Neutrophil (primary cell): Measurements from ENCODE around the gene PCMT1.

Source experiments
- H3K27ac ChIP-seq: fragments of 200-600 bp; sonication (generic); 2 replicates; pipeline ENCODE4 v1.5.1; 2016; ENCODE audit warnings: mild to moderate bottlenecking, moderate library complexity
- H3K27me3 ChIP-seq: fragments of 200-600 bp; sonication (generic); 2 replicates; pipeline ENCODE4 v1.6.0; 2016; ENCODE audit warnings: mild to moderate bottlenecking
- H3K36me3 ChIP-seq: fragments of 200-600 bp; sonication (generic); 2 replicates; pipeline ENCODE4 v1.5.1; 2017
- H3K4me1 ChIP-seq, 2 experiments: fragments of 200-600 bp in 1 of 2; sonication (generic) in 1 of 2; 1 replicate in 1 of 2; 2 replicates in 1 of 2; pipeline versions ENCODE4 v1.5.1 to v1.6.1; 2013 to 2016; ENCODE audit warnings: low read depth in 1 of 2, low read length in 1 of 2, mild to moderate bottlenecking in 1 of 2, moderate library complexity in 1 of 2; ENCODE audit not compliant: control insufficient read depth in 1 of 2, insufficient read depth in 1 of 2
- H3K4me3 ChIP-seq, 2 experiments: fragments of 200-600 bp in 1 of 2; sonication (generic) in 1 of 2; 1 replicate in 1 of 2; 2 replicates in 1 of 2; pipeline ENCODE4 v1.5.1; 2013 to 2016; ENCODE audit warnings: low read depth in 1 of 2, low read length in 1 of 2, mild to moderate bottlenecking in 1 of 2, moderate library complexity in 1 of 2
- H3K9me3 ChIP-seq: fragments of 200-600 bp; sonication (generic); 2 replicates; pipeline ENCODE4 v1.5.1; 2016
- TF ChIP-seq, protein P1 (sequence below): fragments of 200-600 bp; sonication (generic); IDR thresholded peaks from 2 replicates; pipeline ENCODE4 v1.5.1; 2016; ENCODE audit warnings: antibody characterized with exemption

Gene PCMT1

DNA sequence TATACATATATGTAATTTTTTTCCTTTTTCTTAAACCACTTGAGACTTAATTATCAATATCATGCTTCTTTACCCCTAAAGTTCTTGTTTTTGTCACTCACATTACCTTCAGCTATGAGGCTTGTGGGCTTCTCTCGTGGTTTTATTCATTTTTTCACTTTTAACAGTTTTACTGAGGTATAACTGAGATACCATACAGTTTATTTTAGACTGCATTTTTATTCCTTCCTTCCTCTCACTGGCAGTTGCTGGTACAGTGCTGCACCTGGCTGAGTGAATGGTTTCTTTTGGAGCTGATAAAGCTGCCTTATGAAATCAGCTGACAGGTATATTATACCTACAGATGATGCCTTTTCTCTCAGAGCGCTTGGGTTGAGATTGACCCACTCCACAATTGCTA is 60.3 kb downstream of the PCMT1 start:
- Histone ChIP-seq H3K27ac (no peak overlapping the region), H3K27me3 (no peaks in the 10 kb centered on the region), H3K4me1 (no peaks in the 10 kb centered on the region), H3K4me3 (no peak overlapping the region), H3K9me3 (no peaks in the 10 kb centered on the region), H3K36me3 (peaks cover 68% of the 10 kb centered on the region)
- TF ChIP-seq, protein P1, sequence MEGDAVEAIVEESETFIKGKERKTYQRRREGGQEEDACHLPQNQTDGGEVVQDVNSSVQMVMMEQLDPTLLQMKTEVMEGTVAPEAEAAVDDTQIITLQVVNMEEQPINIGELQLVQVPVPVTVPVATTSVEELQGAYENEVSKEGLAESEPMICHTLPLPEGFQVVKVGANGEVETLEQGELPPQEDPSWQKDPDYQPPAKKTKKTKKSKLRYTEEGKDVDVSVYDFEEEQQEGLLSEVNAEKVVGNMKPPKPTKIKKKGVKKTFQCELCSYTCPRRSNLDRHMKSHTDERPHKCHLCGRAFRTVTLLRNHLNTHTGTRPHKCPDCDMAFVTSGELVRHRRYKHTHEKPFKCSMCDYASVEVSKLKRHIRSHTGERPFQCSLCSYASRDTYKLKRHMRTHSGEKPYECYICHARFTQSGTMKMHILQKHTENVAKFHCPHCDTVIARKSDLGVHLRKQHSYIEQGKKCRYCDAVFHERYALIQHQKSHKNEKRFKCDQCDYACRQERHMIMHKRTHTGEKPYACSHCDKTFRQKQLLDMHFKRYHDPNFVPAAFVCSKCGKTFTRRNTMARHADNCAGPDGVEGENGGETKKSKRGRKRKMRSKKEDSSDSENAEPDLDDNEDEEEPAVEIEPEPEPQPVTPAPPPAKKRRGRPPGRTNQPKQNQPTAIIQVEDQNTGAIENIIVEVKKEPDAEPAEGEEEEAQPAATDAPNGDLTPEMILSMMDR, result no peak

DNA sequence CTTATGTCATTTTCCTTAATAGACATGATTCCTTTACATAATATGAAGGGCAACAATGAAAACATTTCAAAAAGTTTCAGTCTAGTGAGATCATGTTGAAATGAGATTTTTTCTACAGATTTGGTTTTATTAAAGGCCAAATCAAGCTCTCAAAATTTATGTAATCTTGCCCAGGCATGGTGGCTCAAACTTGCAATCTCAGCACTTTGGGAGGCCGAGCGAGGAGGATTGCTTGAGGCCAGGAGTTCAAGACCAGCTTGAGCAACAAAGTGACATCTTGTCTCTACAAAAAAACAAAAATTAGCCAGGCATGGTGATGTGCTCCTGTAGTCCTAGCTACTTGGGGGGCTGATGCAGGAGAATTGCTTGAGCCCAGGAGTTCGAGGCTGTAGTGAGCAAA is 63.8 kb downstream of the PCMT1 start:
- Histone ChIP-seq H3K36me3 (peaks cover 52% of the 10 kb centered on the region), H3K27ac (no peak overlapping the region)
- TF ChIP-seq, protein P1, result no peak

DNA sequence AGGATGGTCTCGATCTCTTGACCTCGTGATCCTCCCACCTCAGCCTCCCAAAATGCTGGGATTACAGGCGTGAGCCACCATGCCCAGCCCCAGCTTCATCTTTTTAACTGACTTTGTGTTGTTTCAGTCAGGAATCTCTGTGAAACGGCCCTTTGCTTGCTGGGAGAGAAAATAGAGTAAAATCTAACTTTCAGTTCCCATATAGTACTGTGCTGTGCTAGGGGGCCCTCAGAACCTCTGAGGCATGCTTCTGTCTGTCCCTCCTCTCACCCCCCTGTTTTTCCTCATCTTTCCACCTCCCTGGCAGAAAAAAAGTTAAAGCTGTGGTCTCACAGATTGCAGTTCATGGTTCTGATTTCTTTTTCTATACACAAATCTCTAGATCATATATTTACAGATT is 66.2 kb downstream of the PCMT1 start:
- TF ChIP-seq, protein P1, result no peak
- H3K9me3 ChIP-seq, result no peaks in the 10 kb centered on the region
- no peaks in the 10 kb centered on the region for H3K27me3 ChIP-seq
- no peak overlapping the region for H3K27ac ChIP-seq
- no peak overlapping the region for H3K4me3 ChIP-seq
- H3K36me3 ChIP-seq, result peaks cover 42% of the 10 kb centered on the region
- H3K4me1 ChIP-seq, result no peaks in the 10 kb centered on the region

More for the DNA sequence above, 63.8 kb downstream of the PCMT1 start:
- no peaks in the 10 kb centered on the region for H3K4me1 ChIP-seq
- no peaks in the 10 kb centered on the region for H3K9me3 ChIP-seq
- H3K4me3 ChIP-seq, result no peak overlapping the region
- no peaks in the 10 kb centered on the region for H3K27me3 ChIP-seq

DNA sequence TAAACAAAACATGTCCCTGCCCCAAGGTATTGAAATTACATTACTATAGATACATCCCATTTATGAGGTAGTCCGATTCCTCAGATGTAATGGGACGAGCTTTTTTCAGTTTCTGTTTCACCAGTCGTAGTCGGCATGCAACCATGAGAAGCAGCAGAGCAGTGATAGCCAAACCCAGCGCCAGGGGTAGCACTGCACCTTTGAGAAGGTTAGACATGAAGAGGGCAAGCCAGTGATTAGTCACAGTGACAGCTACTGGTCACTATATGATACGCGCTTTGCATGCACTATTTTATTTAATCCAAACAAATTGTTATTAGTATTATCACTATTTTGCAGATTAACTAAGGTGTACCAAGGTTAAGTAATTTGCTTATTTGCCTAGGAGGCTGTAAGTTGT is 71.0 kb downstream of the PCMT1 start:
- H3K9me3 ChIP-seq, result no peaks in the 10 kb centered on the region
- no peaks in the 10 kb centered on the region for H3K4me1 ChIP-seq
- TF ChIP-seq, protein P1, result no peak
- no peaks in the 10 kb centered on the region for H3K36me3 ChIP-seq
- no peak overlapping the region for H3K4me3 ChIP-seq
- H3K27me3 ChIP-seq, result no peaks in the 10 kb centered on the region
- H3K27ac ChIP-seq, result no peak overlapping the region

DNA sequence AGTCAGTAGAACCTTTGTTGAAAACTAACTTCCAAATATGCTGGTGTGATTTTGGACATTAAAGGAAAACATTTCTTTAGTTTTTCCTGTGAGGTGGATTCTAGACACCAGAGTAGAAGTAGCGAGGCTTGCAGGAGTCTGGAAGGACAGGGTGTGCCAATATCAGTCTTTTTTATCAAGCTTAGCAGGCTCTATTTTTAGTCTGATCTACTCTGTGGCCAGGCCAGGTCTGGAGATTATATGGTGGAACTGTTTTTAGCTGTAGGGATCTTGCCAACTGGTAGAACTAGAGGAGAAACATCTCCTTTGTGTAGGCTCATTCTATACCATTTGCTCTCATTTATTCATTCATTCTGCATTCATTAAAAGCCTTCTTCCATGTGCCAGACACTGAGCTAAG is 72.0 kb downstream of the PCMT1 start:
- Histone ChIP-seq H3K27me3 (no peaks in the 10 kb centered on the region), H3K9me3 (no peaks in the 10 kb centered on the region), H3K4me1 (no peaks in the 10 kb centered on the region), H3K27ac (no peak overlapping the region), H3K36me3 (no peaks in the 10 kb centered on the region), H3K4me3 (no peak overlapping the region)
- TF ChIP-seq, protein P1, result no peak

DNA sequence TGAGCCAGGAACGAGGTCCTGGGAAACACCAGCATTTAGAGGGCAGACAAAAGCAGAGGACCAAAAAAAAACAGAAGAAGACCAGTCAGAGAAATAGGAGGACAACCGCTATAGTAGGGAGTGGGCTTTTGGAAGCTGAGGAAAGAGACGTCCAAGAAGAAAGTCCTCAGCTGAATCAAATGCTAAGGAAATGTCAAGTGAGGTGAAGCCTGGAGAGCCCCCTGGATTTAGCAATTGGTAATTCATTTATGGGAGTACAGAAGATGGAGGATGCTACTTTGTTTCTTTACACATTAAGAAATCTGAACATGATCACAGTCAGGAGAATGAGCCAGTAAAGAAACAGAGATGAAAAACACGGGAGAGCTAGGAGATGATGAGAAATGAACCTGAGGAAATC is 73.5 kb downstream of the PCMT1 start:
- Histone ChIP-seq H3K36me3 (no peaks in the 10 kb centered on the region), H3K27ac (no peak overlapping the region), H3K9me3 (no peaks in the 10 kb centered on the region), H3K4me3 (no peak overlapping the region), H3K4me1 (no peaks in the 10 kb centered on the region), H3K27me3 (no peaks in the 10 kb centered on the region)
- TF ChIP-seq, protein P1, result no peak
